ENCODE measurements around the gene CLNK. TPM values are rescaled to one million over a fixed set of nuclear protein-coding genes. Genes with fewer than 3 reads are reported as not detected.

CLNK gene
- total and polyA plus RNA-seq, 2 donors from 2014 or later: 2.8 to 4.8 TPM

GRCh38 chr4:10590896-10591295 is 93.7 kb downstream of the CLNK start:
- Histone ChIP-seq H3K9ac (ENCODE audit: low read length in 3 of 3) (no peak overlapping the region), H3K4me1 (ENCODE audit: control insufficient read depth in 2 of 3, insufficient read depth in 2 of 3, low read depth in 1 of 3, low read length in 3 of 3) (no peaks in the 10 kb centered on the region), H3K36me3 (ENCODE audit: control insufficient read depth in 2 of 3, insufficient read depth in 3 of 3, low read length in 3 of 3) (no peaks in the 10 kb centered on the region), H3K27me3 (ENCODE audit: control insufficient read depth, insufficient read depth, low read length) (no peaks in the 10 kb centered on the region), H3K27ac (ENCODE audit: low read depth in 2 of 2, low read length in 2 of 2) (no peak overlapping the region), H3K4me3 (ENCODE audit: low read length in 3 of 3) (no peak overlapping the region), H3K9me3 (ENCODE audit: control insufficient read depth in 2 of 3, insufficient read depth in 1 of 3, low read length in 3 of 3) (no peaks in the 10 kb centered on the region)
- intact Hi-C loops (cut with DNase I): no loop called here
- FAIRE-seq (no peak), DNase-seq (no peak)
- TF ChIP-seq CTCF (IDR thresholded peaks at IDR 0.05; ENCODE audit: borderline replicate concordance, extremely low read depth, insufficient read depth): no peak

GRCh38 chr4:10589799-10590198 is 94.8 kb downstream of the CLNK start:
- H3K27ac ChIP-seq (ENCODE audit: low read depth in 2 of 2, low read length in 2 of 2): no peak overlapping the region
- H3K9me3 ChIP-seq (ENCODE audit: control insufficient read depth in 2 of 3, insufficient read depth in 1 of 3, low read length in 3 of 3): no peaks in the 10 kb centered on the region
- no peak for TF ChIP-seq CTCF (IDR thresholded peaks at IDR 0.05; ENCODE audit: borderline replicate concordance, extremely low read depth, insufficient read depth)
- intact Hi-C loops (cut with DNase I): no loop called here
- H3K9ac ChIP-seq (ENCODE audit: low read length in 3 of 3): no peak overlapping the region
- H3K4me1 ChIP-seq (ENCODE audit: control insufficient read depth in 2 of 3, insufficient read depth in 2 of 3, low read depth in 1 of 3, low read length in 3 of 3): no peaks in the 10 kb centered on the region
- DNase-seq: no peak
- no peak for FAIRE-seq
- H3K27me3 ChIP-seq (ENCODE audit: control insufficient read depth, insufficient read depth, low read length): no peaks in the 10 kb centered on the region
- no peak overlapping the region for H3K4me3 ChIP-seq (ENCODE audit: low read length in 3 of 3)
- H3K36me3 ChIP-seq (ENCODE audit: control insufficient read depth in 2 of 3, insufficient read depth in 3 of 3, low read length in 3 of 3): no peaks in the 10 kb centered on the region

- no peaks in the 10 kb centered on the region for H3K9me3 ChIP-seq (ENCODE audit: control insufficient read depth in 2 of 3, insufficient read depth in 1 of 3, low read length in 3 of 3)
- no peak overlapping the region for H3K27ac ChIP-seq (ENCODE audit: low read depth in 2 of 2, low read length in 2 of 2)
- DNase-seq: no peak
- no peak for TF ChIP-seq CTCF (IDR thresholded peaks at IDR 0.05; ENCODE audit: borderline replicate concordance, extremely low read depth, insufficient read depth)
- intact Hi-C loops (cut with DNase I): no loop called here
- H3K36me3 ChIP-seq (ENCODE audit: control insufficient read depth in 2 of 3, insufficient read depth in 3 of 3, low read length in 3 of 3): no peaks in the 10 kb centered on the region
- H3K27me3 ChIP-seq (ENCODE audit: control insufficient read depth, insufficient read depth, low read length): no peaks in the 10 kb centered on the region
- H3K4me3 ChIP-seq (ENCODE audit: low read length in 3 of 3): no peak overlapping the region
- H3K9ac ChIP-seq (ENCODE audit: low read length in 3 of 3): no peak overlapping the region
- no peaks in the 10 kb centered on the region for H3K4me1 ChIP-seq (ENCODE audit: control insufficient read depth in 2 of 3, insufficient read depth in 2 of 3, low read depth in 1 of 3, low read length in 3 of 3)
- no peak for FAIRE-seq
Measured at GRCh38 chr4:10589321-10589720, 95.2 kb downstream of the CLNK start.

GRCh38 chr4:10587697-10588096 is 96.9 kb downstream of the CLNK start:
- no peak for TF ChIP-seq CTCF (IDR thresholded peaks at IDR 0.05; ENCODE audit: borderline replicate concordance, extremely low read depth, insufficient read depth)
- H3K27me3 ChIP-seq (ENCODE audit: control insufficient read depth, insufficient read depth, low read length): no peaks in the 10 kb centered on the region
- no peaks in the 10 kb centered on the region for H3K9me3 ChIP-seq (ENCODE audit: control insufficient read depth in 2 of 3, insufficient read depth in 1 of 3, low read length in 3 of 3)
- FAIRE-seq (no peak), DNase-seq (no peak)
- H3K4me3 ChIP-seq (ENCODE audit: low read length in 3 of 3): no peak overlapping the region
- no peak overlapping the region for H3K27ac ChIP-seq (ENCODE audit: low read depth in 2 of 2, low read length in 2 of 2)
- H3K4me1 ChIP-seq (ENCODE audit: control insufficient read depth in 2 of 3, insufficient read depth in 2 of 3, low read depth in 1 of 3, low read length in 3 of 3): peaks cover 0 to 4% (median 3%) of the 10 kb centered on the region in 3 donors
- H3K36me3 ChIP-seq (ENCODE audit: control insufficient read depth in 2 of 3, insufficient read depth in 3 of 3, low read length in 3 of 3): no peaks in the 10 kb centered on the region
- no peak overlapping the region for H3K9ac ChIP-seq (ENCODE audit: low read length in 3 of 3)
- intact Hi-C loops (cut with DNase I): no loop called here
